GM23338 (cell line): Measurements from ENCODE around the gene STIM1. TPM values are rescaled to one million over a fixed set of nuclear protein-coding genes. Genes with fewer than 3 reads are reported as not detected.

Experiments used
- ATAC-seq: fragments of 200-7000 bp; cut with Tn5 transposase; 3 replicates; pipeline ENCODE4 v1.9.1; 2020
- DNase-seq: peaks from one replicate; pipeline ENCODE4 v3.0.0-alpha.2; 2015; ENCODE audit warnings: low spot score
- H2AFZ ChIP-seq: fragments of 200-600 bp; sonication (generic); 2 replicates; pipeline ENCODE4 v1.8.0; 2016; ENCODE audit warnings: antibody characterized with exemption, mild to moderate bottlenecking, moderate library complexity
- H3F3A ChIP-seq: fragments of 200-600 bp; sonication (generic); replicated peaks from 2 replicates; pipeline ENCODE4 v1.8.0; 2017; ENCODE audit warnings: antibody characterized with exemption, mixed run types, low read depth
- H3K27ac ChIP-seq: fragments of 200-600 bp; sonication (generic); 2 replicates; pipeline ENCODE4 v1.6.1; 2016; ENCODE audit warnings: low read depth
- H3K27me3 ChIP-seq: fragments of 200-600 bp; sonication (generic); 2 replicates; pipeline ENCODE4 v1.8.0; 2016; ENCODE audit warnings: mild to moderate bottlenecking, mixed run types, moderate library complexity; ENCODE audit not compliant: insufficient read depth
- H3K36me3 ChIP-seq: fragments of 200-600 bp; sonication (generic); 2 replicates; pipeline ENCODE4 v1.8.0; 2016; ENCODE audit warnings: mild to moderate bottlenecking; ENCODE audit not compliant: insufficient read depth
- H3K4me1 ChIP-seq: fragments of 200-600 bp; sonication (generic); 2 replicates; pipeline ENCODE4 v1.8.0; 2016; ENCODE audit warnings: mild to moderate bottlenecking, moderate library complexity; ENCODE audit not compliant: insufficient read depth
- H3K4me2 ChIP-seq: fragments of 200-600 bp; sonication (generic); 2 replicates; pipeline ENCODE4 v1.7.1; 2017; ENCODE audit warnings: mixed run types
- H3K4me3 ChIP-seq: fragments of 200-600 bp; sonication (generic); 2 replicates; pipeline ENCODE4 v1.6.1; 2016; ENCODE audit warnings: mixed run types
- H3K79me2 ChIP-seq: fragments of 200-600 bp; sonication (generic); replicated peaks from 2 replicates; pipeline ENCODE4 v1.8.0; 2017; ENCODE audit warnings: mild to moderate bottlenecking; ENCODE audit not compliant: insufficient read depth
- H3K9me2 ChIP-seq: fragments of 200-600 bp; sonication (generic); 2 replicates; pipeline ENCODE4 v1.8.0; 2017; ENCODE audit not compliant: insufficient read depth
- H4K20me1 ChIP-seq: fragments of 200-600 bp; sonication (generic); replicated peaks from 2 replicates; pipeline ENCODE4 v1.8.0; 2017; ENCODE audit warnings: mild to moderate bottlenecking; ENCODE audit not compliant: insufficient read depth
- H3K27ac Mint-ChIP-seq: 2 replicates; pipeline ENCODE4 v1.8.0; 2020; ENCODE audit warnings: inconsistent platforms, mild to moderate bottlenecking, moderate library complexity, mixed read lengths
- H3K27me3 Mint-ChIP-seq: 3 replicates; pipeline ENCODE4 v1.8.0; 2022; ENCODE audit warnings: low read depth, mild to moderate bottlenecking, moderate library complexity, mixed read lengths, inconsistent platforms; ENCODE audit not compliant: insufficient read depth, poor library complexity
- H3K36me3 Mint-ChIP-seq: 3 replicates; pipeline ENCODE4 v1.8.0; 2021; ENCODE audit warnings: low read depth, mild to moderate bottlenecking, inconsistent platforms, moderate library complexity, mixed read lengths
- H3K4me1 Mint-ChIP-seq: 3 replicates; pipeline ENCODE4 v1.8.0; 2020; ENCODE audit warnings: mild to moderate bottlenecking, inconsistent platforms, mixed read lengths
- H3K4me3 Mint-ChIP-seq: 3 replicates; pipeline ENCODE4 v1.8.0; 2021; ENCODE audit warnings: moderate library complexity, mild to moderate bottlenecking, inconsistent platforms, mixed read lengths
- H3K9me3 Mint-ChIP-seq: 3 replicates; pipeline ENCODE4 v1.8.0; 2020; ENCODE audit warnings: moderate library complexity, mild to moderate bottlenecking, inconsistent platforms, mixed read lengths
- CREB1 ChIP-seq: fragments of 250-450 bp; sonication (Bioruptor Pico); IDR thresholded peaks from 2 replicates; pipeline ENCODE4 v1.5.0; 2020; ENCODE audit warnings: low read depth, mild to moderate bottlenecking, moderate library complexity
- CTCF ChIP-seq, 2 experiments: fragments of 200-600 bp in 1 of 2; sonication (generic) in 1 of 2; conservative IDR thresholded peaks; 2 replicates each; pipeline versions ENCODE4 v1.5.1 to v1.6.1; 2016 to 2017; ENCODE audit warnings: antibody characterized with exemption in 2 of 2, low read depth in 2 of 2, mild to moderate bottlenecking in 2 of 2, moderate library complexity in 1 of 2
- ETS1 ChIP-seq: IDR thresholded peaks from 2 replicates; pipeline ENCODE4 v1.6.1; 2016; ENCODE audit warnings: antibody characterized with exemption
- EZH2 ChIP-seq: fragments of 200-600 bp; sonication (generic); IDR thresholded peaks from one replicate; pipeline ENCODE4 v1.8.0; 2017; ENCODE audit warnings: antibody characterized with exemption, mild to moderate bottlenecking, low read depth; ENCODE audit not compliant: unreplicated experiment
- JUNB ChIP-seq: IDR thresholded peaks from one replicate; pipeline ENCODE4 v1.6.1; 2016; ENCODE audit warnings: antibody characterized with exemption; ENCODE audit not compliant: unreplicated experiment
- NANOG ChIP-seq: IDR thresholded peaks from 2 replicates; pipeline ENCODE4 v1.6.1; 2016; ENCODE audit warnings: antibody characterized with exemption, borderline replicate concordance
- POLR2AphosphoS5 ChIP-seq: IDR thresholded peaks from 2 replicates; pipeline ENCODE4 v1.6.1; 2016; ENCODE audit warnings: antibody characterized with exemption, low read depth
- REST ChIP-seq: IDR thresholded peaks from one replicate; pipeline ENCODE4 v1.6.1; 2018; ENCODE audit warnings: antibody characterized with exemption; ENCODE audit not compliant: unreplicated experiment
- STAT1 ChIP-seq: IDR thresholded peaks from one replicate; pipeline ENCODE4 v1.6.1; 2016; ENCODE audit warnings: antibody characterized with exemption; ENCODE audit not compliant: unreplicated experiment
- ZNF114 ChIP-seq: fragments of 250-450 bp; sonication (Bioruptor Pico); IDR thresholded peaks from 2 replicates; pipeline ENCODE4 v1.5.0; 2020; ENCODE audit warnings: mild to moderate bottlenecking, moderate library complexity
- ZNF331 ChIP-seq: fragments of 250-450 bp; sonication (Bioruptor Pico); IDR thresholded peaks from 2 replicates; pipeline ENCODE4 v1.5.0; 2020; ENCODE audit warnings: low read depth, mild to moderate bottlenecking, moderate library complexity
- polyA plus RNA-seq: library from polyadenylated mRNA; unstranded; fragments of >200 nt; fragmentation: Nextera tagmentation; extraction: Ambion mirVana; gene quantifications from 2 replicates; pipeline ENCODE4 v1.2.1, GENCODE V29; 2016
- total RNA-seq: library from RNA; depleted of rRNA; stranded (reverse); fragments of >200 nt; shearing (Covaris generic); gene quantifications from 2 replicates; pipeline ENCODE4 v1.2.3, GENCODE V29; 2014

Gene STIM1
- total and polyA plus RNA-seq, 2 experiments from 2014 or later: 3.5 to 14.0 TPM

GRCh38 chr11:3929649-3930048, 74.2 kb downstream of the STIM1 start:
- H3K4me1 ChIP-seq: no peaks in the 10 kb centered on the region
- H3K36me3 ChIP-seq: no peaks in the 10 kb centered on the region
- no peak for DNase-seq
- no peak overlapping the region for H3K4me3 ChIP-seq
- no peak overlapping the region for H3K4me2 ChIP-seq
- Mint-ChIP-seq H3K27me3 (peaks cover 4% of the 10 kb centered on the region), H3K27ac (no peak overlapping the region), H3K9me3 (no peaks in the 10 kb centered on the region), H3K36me3 (no peaks in the 10 kb centered on the region), H3K4me1 (peaks cover 5% of the 10 kb centered on the region; the same call in 1 of the 3 replicates), H3K4me3 (no peak overlapping the region)
- no peak for ATAC-seq
- no peaks in the 10 kb centered on the region for H3K27me3 ChIP-seq
- H3F3A ChIP-seq: no peaks in the 10 kb centered on the region
- H3K27ac ChIP-seq: no peak overlapping the region
- no peaks in the 10 kb centered on the region for H3K9me2 ChIP-seq
- H2AFZ ChIP-seq: no peak overlapping the region
- TF ChIP-seq CREB1 (CRISPR knock-in tag): no peak
- TF ChIP-seq ZNF114: no peak
- no peak for TF ChIP-seq CTCF (conservative IDR thresholded peaks at IDR 0.05; ENCODE audit: low read depth in 2 of 2)
- no peak for TF ChIP-seq POLR2AphosphoS5
- no peak for TF ChIP-seq JUNB
- no peak for TF ChIP-seq STAT1
- TF ChIP-seq ZNF331 (CRISPR knock-in tag): no peak
- H4K20me1 ChIP-seq: no peaks in the 10 kb centered on the region; the same call in 1 of the 2 replicates
- no peaks in the 10 kb centered on the region for H3K79me2 ChIP-seq

- DNase-seq (no peak), ATAC-seq (no peak)
- Mint-ChIP-seq H3K27ac (no peak overlapping the region), H3K4me3 (no peak overlapping the region), H3K36me3 (no peaks in the 10 kb centered on the region), H3K9me3 (no peaks in the 10 kb centered on the region), H3K27me3 (peaks cover 4% of the 10 kb centered on the region), H3K4me1 (peaks cover 5% of the 10 kb centered on the region; the same call in 1 of the 3 replicates)
- Histone ChIP-seq H3K4me3 (no peak overlapping the region), H3K4me2 (no peak overlapping the region), H2AFZ (no peak overlapping the region), H3K27me3 (no peaks in the 10 kb centered on the region), H3K9me2 (no peaks in the 10 kb centered on the region), H3F3A (no peaks in the 10 kb centered on the region), H3K27ac (no peak overlapping the region), H4K20me1 (no peaks in the 10 kb centered on the region; the same call in none of the 2 replicates), H3K79me2 (no peaks in the 10 kb centered on the region), H3K4me1 (no peaks in the 10 kb centered on the region), H3K36me3 (no peaks in the 10 kb centered on the region)
- TF ChIP-seq JUNB: no peak
- no peak for TF ChIP-seq EZH2
- TF ChIP-seq ZNF331 (CRISPR knock-in tag): no peak
- TF ChIP-seq CREB1 (CRISPR knock-in tag): no peak
- no peak for TF ChIP-seq NANOG
- no peak for TF ChIP-seq POLR2AphosphoS5
- TF ChIP-seq REST: no peak
- no peak for TF ChIP-seq ETS1
Observed at GRCh38 chr11:3932698-3933097, 77.2 kb downstream of the STIM1 start.
